OCI-LY1 (cell line): ENCODE data around the gene IDH2.

ENCODE experiments used
- CTCF ChIP-seq: fragments of 200-600 bp; sonication (generic), shearing (Covaris generic); IDR thresholded peaks from 2 replicates; pipeline ENCODE4 v1.5.1; 2017; ENCODE audit warnings: mild to moderate bottlenecking, antibody characterized with exemption, low read length, moderate library complexity, mixed read lengths
- EZH2 ChIP-seq: fragments of 200-600 bp; sonication (generic), shearing (Covaris generic); IDR thresholded peaks from 2 replicates; pipeline ENCODE4 v1.8.0; 2017; ENCODE audit warnings: borderline replicate concordance, mixed run types, mild to moderate bottlenecking, antibody characterized with exemption, low read length, moderate library complexity, mixed read lengths

GRCh38 chr15:90143166-90143655 is 40.9 kb upstream of the IDH2 start:
- TF ChIP-seq CTCF (peak; percentile 93), EZH2 (no peak)
